ENCODE measurements around the gene ITM2C.

ITM2C gene

DNA sequence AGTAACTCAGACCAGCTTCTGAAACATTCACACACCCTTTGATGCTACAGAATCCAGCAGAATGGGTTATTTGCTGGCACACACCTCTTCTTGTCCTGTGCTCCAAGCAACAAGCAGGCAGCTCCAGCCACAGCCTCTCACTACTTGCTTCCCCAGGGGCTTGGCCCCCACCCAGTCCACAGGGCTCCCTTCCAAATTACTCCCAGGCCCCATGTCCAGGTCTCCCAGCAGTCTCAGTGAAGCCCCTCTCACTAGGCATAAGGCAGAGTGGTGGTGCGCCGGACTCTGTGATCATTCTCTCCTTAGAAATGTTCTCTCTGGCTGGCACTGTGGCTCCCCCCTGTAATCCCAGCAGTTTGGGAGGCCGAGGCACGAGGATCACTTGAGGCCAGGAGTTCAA is 25.9 kb downstream of the ITM2C start:
- no peak overlapping the region for H3K4me3 ChIP-seq (ENCODE audit: control insufficient read depth, low read depth, low read length)
- TF ChIP-seq CTCF (conservative IDR thresholded peaks at IDR 0.05; ENCODE audit: control insufficient read depth, insufficient read depth, low read depth, low read length): no peak
- DNase-seq (ENCODE audit: low read depth): no peak

DNA sequence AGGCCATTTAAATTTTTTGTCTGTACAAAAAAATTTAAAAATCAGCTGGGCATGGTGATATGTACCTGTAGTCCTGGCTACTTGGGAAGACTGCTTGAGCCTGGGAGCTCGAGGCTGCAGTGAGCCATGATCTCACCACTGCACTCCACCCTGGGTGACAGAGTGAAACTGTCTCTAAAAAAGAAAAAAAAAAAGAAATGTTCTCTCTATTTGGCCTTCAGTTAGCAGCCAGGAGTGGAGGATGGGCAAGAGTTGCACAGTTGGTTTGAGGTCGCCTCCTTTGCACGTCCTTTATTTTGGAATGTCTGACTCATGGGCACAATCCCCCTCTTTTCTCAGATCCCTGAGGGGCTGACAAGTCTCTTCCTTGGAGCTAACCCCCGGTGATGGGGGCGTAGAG is 26.3 kb downstream of the ITM2C start:
- H3K4me3 ChIP-seq (ENCODE audit: control insufficient read depth, low read depth, low read length): no peak overlapping the region
- TF ChIP-seq CTCF (conservative IDR thresholded peaks at IDR 0.05; ENCODE audit: control insufficient read depth, insufficient read depth, low read depth, low read length): no peak
- peak; percentile 3 for DNase-seq (ENCODE audit: low read depth)

GRCh38 chr2:230891509-230891908 is 26.8 kb downstream of the ITM2C start:
- no peak overlapping the region for H3K4me3 ChIP-seq (ENCODE audit: control insufficient read depth, low read depth, low read length)
- no peak for DNase-seq (ENCODE audit: low read depth)
- TF ChIP-seq CTCF (conservative IDR thresholded peaks at IDR 0.05; ENCODE audit: control insufficient read depth, insufficient read depth, low read depth, low read length): no peak

DNA sequence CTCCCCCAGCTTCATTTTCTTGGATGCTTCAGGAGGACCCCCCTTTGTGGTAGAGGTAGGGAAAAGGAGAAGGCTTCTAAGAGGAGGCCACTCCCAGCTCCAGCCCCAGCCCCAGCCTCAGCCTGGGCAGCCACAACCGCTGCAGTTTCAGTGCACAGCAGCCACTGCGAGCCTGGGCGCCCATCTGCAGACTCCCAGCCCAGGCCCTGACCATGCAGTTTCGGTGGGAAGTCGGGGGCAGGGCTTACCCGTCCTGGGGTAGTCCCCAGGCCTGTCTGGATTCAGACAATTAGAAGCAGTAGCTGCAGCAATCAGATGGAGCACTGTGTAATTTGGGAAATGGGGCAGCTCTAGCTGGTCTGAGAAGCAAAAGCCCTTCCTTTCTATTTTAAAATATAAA is 28.6 kb downstream of the ITM2C start:
- no peak for TF ChIP-seq CTCF (conservative IDR thresholded peaks at IDR 0.05; ENCODE audit: control insufficient read depth, insufficient read depth, low read depth, low read length)
- DNase-seq (ENCODE audit: low read depth): no peak

DNA sequence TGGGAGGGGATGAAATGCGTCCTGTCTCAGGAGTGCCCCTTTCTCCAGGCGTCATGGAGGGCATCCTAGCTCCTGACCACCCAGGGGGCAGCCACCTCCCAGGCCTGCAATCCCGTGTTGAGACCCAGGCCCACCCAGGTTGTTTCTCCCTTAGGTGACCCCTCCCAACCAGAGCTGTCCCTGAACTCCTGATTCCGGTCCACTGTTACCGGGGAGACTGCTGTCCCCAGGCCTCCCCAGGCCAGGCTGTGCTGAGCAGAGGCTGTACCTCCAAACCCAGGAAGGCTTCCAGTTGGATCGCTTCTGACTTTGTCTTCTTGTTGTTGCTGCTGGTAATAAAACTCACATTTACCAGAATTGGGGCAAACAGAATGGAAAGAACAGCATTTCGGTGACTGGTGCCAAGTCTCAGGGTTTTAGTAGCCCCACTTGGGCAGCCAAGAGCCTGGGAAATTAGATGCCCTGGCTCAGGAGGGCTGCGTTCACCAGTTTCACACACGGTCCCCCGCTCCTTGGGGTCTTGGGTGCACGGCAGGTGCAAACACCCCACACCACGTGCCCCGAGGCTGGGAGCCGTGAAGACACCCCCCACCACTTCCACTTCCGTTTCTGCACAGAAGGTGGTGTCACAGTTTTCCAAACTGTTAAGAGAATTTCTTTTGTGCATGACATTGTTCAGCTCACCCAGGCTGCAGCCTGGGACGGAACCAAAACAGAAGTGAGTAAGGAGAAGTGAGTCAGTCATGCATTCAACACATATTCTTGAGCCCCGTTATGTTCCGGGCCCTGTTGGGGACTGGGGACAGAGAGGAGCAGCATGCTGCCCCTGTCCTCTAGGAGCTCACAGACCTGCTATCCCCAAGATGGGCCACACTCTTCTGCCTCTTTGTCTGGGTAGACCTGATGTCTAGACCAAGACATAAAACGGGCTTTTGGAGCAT is 29.4 kb downstream of the ITM2C start:
- TF ChIP-seq CTCF (conservative IDR thresholded peaks at IDR 0.05; ENCODE audit: control insufficient read depth, insufficient read depth, low read depth, low read length): no peak
- H3K4me3 ChIP-seq (ENCODE audit: control insufficient read depth, low read depth, low read length): no peak overlapping the region
- no peak for DNase-seq (ENCODE audit: low read depth)

More for the DNA sequence above, 28.6 kb downstream of the ITM2C start:
- no peak overlapping the region for H3K4me3 ChIP-seq (ENCODE audit: control insufficient read depth, low read depth, low read length)

- TF ChIP-seq CTCF (conservative IDR thresholded peaks at IDR 0.05; ENCODE audit: control insufficient read depth, insufficient read depth, low read depth, low read length): no peak
- DNase-seq (ENCODE audit: low read depth): no peak
- H3K4me3 ChIP-seq (ENCODE audit: control insufficient read depth, low read depth, low read length): no peak overlapping the region
Observed at GRCh38 chr2:230895536-230896345, 31.0 kb downstream of the ITM2C start.

All from fibroblast of mammary gland (primary cell).